ENCODE measurements around the gene AURKB.

DNA sequence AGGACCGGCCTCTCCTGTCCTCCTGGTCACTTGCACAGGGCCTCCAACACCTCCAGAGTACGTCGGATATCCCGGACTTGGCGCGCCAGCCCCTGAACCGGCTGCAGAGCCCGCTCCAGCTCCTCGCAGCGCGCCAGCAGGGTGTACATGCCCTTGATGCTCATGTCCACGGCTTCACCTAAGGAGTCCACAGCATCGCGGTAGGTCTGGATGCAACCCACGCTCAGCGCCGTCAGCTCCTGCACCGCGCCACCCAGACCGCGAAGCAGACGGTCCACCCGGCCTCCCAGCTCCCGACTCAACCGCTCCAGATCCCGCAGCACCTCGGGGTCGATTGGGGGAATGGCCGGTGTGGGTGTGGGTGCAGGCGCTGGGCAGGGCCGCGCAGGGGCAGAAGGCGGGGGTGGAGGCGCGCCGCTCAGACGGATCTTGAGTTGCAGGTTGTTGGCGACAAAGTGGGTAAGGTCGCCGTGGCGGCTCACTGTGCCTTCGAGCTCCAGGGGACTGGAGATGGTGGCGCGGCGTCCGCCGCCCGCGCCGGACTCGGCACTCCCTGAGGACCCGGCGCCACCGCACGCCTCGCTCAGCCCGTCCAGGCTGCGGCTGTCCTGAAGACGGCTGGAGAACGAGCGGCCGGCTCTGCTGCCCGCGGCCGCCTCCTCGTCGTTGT is 21.2 kb downstream of the AURKB start:
- TF ChIP-seq, protein P1, sequence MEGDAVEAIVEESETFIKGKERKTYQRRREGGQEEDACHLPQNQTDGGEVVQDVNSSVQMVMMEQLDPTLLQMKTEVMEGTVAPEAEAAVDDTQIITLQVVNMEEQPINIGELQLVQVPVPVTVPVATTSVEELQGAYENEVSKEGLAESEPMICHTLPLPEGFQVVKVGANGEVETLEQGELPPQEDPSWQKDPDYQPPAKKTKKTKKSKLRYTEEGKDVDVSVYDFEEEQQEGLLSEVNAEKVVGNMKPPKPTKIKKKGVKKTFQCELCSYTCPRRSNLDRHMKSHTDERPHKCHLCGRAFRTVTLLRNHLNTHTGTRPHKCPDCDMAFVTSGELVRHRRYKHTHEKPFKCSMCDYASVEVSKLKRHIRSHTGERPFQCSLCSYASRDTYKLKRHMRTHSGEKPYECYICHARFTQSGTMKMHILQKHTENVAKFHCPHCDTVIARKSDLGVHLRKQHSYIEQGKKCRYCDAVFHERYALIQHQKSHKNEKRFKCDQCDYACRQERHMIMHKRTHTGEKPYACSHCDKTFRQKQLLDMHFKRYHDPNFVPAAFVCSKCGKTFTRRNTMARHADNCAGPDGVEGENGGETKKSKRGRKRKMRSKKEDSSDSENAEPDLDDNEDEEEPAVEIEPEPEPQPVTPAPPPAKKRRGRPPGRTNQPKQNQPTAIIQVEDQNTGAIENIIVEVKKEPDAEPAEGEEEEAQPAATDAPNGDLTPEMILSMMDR (conservative IDR thresholded peaks at IDR 0.05; ENCODE audit: low read length), result no peak
- no peak for TF ChIP-seq EZH2phosphoT487 (IDR thresholded peaks at IDR 0.05; ENCODE audit: borderline replicate concordance)
